ENCODE measurements around the gene C1QTNF9. TPM values are rescaled to one million over a fixed set of nuclear protein-coding genes. Genes with fewer than 3 reads are reported as not detected.
"Not testable (repeated sequence)": the region's sequence is repeated elsewhere in the genome, so short reads cannot be mapped to it uniquely, and the experiment has no call there.

Gene C1QTNF9
- total RNA-seq, 6 experiments from 2014 or later = 0.11 to 0.21 (median 0.17) TPM; not detected in 2

- no peaks in the 10 kb centered on the region for H3K27me3 ChIP-seq
- intact Hi-C loops (cut with DNase I) = no loop called here
- 95% methylated on average over 5 of the region's 5 CpGs for WGBS (ENCODE audit: insufficient coverage, low coverage, low lambda C conversion rate, missing lambda C conversion rate)
- no peak overlapping the region for H3K4me3 ChIP-seq
- H3K36me3 ChIP-seq = no peaks in the 10 kb centered on the region
- ATAC-seq (no peak), DNase-seq (no peak)
- H3K27ac ChIP-seq = peak overlapping the region in 1 of 3 donors; percentile 75
- TF ChIP-seq CTCF (IDR thresholded peaks at IDR 0.05) (no peak), POLR2A (IDR thresholded peaks at IDR 0.05) (no peak)
- H3K9me3 ChIP-seq = no peaks in the 10 kb centered on the region
- peaks cover 0 to 8% (median 3%) of the 10 kb centered on the region in 4 donors for H3K4me1 ChIP-seq
Measured at GRCh38 chr13:24348385-24348784, 39.0 kb downstream of the C1QTNF9 start.

GRCh38 chr13:24348797-24349515 is 39.6 kb downstream of the C1QTNF9 start:
- WGBS (ENCODE audit: insufficient coverage, low coverage, low lambda C conversion rate, missing lambda C conversion rate) = 41% methylated on average over 3 of the region's 6 CpGs
- H3K27me3 ChIP-seq = no peaks in the 10 kb centered on the region
- intact Hi-C loops (cut with DNase I) = no loop called here
- H3K4me1 ChIP-seq = peaks cover 0 to 8% (median 3%) of the 10 kb centered on the region in 4 donors
- DNase-seq = peak; percentile 74 to 88 (median 77)
- peak overlapping the region in 1 of 3 donors; percentile 75 for H3K27ac ChIP-seq
- H3K36me3 ChIP-seq = no peaks in the 10 kb centered on the region
- no peak overlapping the region for H3K4me3 ChIP-seq
- TF ChIP-seq CTCF (IDR thresholded peaks at IDR 0.05) = no peak
- no peak for TF ChIP-seq POLR2A (IDR thresholded peaks at IDR 0.05)
- ATAC-seq = peak; percentile 95 to 99 (median 98)
- H3K9me3 ChIP-seq = no peaks in the 10 kb centered on the region

GRCh38 chr13:24349778-24350664 is 40.6 kb downstream of the C1QTNF9 start:
- ATAC-seq; DNase-seq; H3K4me1 ChIP-seq; H3K36me3 ChIP-seq; H3K27me3 ChIP-seq; H3K27ac ChIP-seq; H3K9me3 ChIP-seq; intact Hi-C loops (cut with DNase I); H3K4me3 ChIP-seq: not testable (repeated sequence)
- 94% methylated on average over 2 of the region's 3 CpGs for WGBS (ENCODE audit: insufficient coverage, low coverage, low lambda C conversion rate, missing lambda C conversion rate)

GRCh38 chr13:24351423-24351822 is 42.0 kb downstream of the C1QTNF9 start:
- no peak for TF ChIP-seq CTCF (IDR thresholded peaks at IDR 0.05)
- no peak for TF ChIP-seq POLR2A (IDR thresholded peaks at IDR 0.05)
- WGBS (ENCODE audit: insufficient coverage, low coverage, low lambda C conversion rate, missing lambda C conversion rate) = no CpG with 5 or more reads among the region's 3 CpGs
- intact Hi-C loops (cut with DNase I) = no loop called here

GRCh38 chr13:24353736-24354135 is 44.4 kb downstream of the C1QTNF9 start:
- no peak for DNase-seq
- H3K4me1 ChIP-seq = peaks cover 0 to 7% (median 1%) of the 10 kb centered on the region in 4 donors
- no peaks in the 10 kb centered on the region for H3K36me3 ChIP-seq
- no peak overlapping the region for H3K4me3 ChIP-seq
- no peaks in the 10 kb centered on the region for H3K9me3 ChIP-seq
- TF ChIP-seq POLR2A (IDR thresholded peaks at IDR 0.05) = no peak
- no peak for TF ChIP-seq CTCF (IDR thresholded peaks at IDR 0.05)
- 67% methylated on average over 1 of the region's 1 CpG for WGBS (ENCODE audit: insufficient coverage, low coverage, low lambda C conversion rate, missing lambda C conversion rate)
- intact Hi-C loops (cut with DNase I) = no loop called here
- H3K27ac ChIP-seq = no peak overlapping the region
- ATAC-seq = no peak
- no peaks in the 10 kb centered on the region for H3K27me3 ChIP-seq

More at GRCh38 chr13:24351423-24351822, 42.0 kb downstream of the C1QTNF9 start:
- Histone ChIP-seq H3K27ac (no peak overlapping the region), H3K36me3 (no peaks in the 10 kb centered on the region), H3K4me1 (peaks cover 0 to 8% (median 3%) of the 10 kb centered on the region in 4 donors), H3K4me3 (no peak overlapping the region), H3K9me3 (no peaks in the 10 kb centered on the region), H3K27me3 (no peaks in the 10 kb centered on the region)
- ATAC-seq (no peak), DNase-seq (no peak)

All from right lobe of liver (tissue), 6 donors.